Astrocyte of the spinal cord (primary cell): ENCODE results near the gene SIAH3.

Experiments used
- DNase-seq: peaks from one replicate; pipeline ENCODE4 v3.0.0; 2011; ENCODE audit warnings: low read depth, low spot score
- H3K4me3 ChIP-seq: 2 replicates; pipeline ENCODE4 v1.5.1; 2011; ENCODE audit warnings: low read depth, mild to moderate bottlenecking, low read length, moderate library complexity
- in situ Hi-C: cut with HindIII; loops from 2 replicates; pipeline ENCODE4 v1.10.0; 2017; ENCODE audit warnings: low sequenced_read_pairs
- TF ChIP-seq, protein P1 (sequence below): IDR thresholded peaks from 2 replicates; pipeline ENCODE4 v1.5.1; 2012; ENCODE audit warnings: low read depth, mild to moderate bottlenecking, low read length, inconsistent platforms

The SIAH3 gene

DNA sequence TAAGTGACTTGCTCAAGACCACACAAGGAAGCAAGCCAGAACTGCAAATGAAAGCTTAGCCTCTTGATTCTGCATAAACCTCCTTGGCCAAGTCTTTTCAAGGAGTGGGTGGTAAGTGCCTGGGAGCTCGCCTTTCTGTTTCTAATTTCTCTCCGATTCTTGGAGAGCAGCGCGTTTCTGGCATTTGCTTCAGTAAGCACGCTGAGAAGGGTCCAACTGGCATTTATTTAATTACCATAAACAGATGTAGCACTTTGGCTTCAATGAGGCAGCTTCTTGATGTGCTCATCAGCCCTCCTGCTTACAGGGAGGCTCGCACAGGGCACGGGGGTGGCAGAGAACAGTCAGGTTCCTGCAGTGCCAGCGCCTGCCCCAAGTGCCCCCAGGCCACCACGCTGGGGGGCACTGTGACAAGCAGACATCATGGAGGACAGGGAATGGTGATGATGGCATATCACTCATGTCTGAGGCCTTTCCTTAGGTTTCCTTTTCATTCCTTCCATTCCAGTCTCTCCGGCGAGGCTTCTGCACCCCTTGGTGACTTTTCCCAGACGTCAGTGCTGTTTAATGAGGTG lies 13.3 kb downstream of the SIAH3 start:
- in situ Hi-C loops = no loop called here
- TF ChIP-seq, protein P1, sequence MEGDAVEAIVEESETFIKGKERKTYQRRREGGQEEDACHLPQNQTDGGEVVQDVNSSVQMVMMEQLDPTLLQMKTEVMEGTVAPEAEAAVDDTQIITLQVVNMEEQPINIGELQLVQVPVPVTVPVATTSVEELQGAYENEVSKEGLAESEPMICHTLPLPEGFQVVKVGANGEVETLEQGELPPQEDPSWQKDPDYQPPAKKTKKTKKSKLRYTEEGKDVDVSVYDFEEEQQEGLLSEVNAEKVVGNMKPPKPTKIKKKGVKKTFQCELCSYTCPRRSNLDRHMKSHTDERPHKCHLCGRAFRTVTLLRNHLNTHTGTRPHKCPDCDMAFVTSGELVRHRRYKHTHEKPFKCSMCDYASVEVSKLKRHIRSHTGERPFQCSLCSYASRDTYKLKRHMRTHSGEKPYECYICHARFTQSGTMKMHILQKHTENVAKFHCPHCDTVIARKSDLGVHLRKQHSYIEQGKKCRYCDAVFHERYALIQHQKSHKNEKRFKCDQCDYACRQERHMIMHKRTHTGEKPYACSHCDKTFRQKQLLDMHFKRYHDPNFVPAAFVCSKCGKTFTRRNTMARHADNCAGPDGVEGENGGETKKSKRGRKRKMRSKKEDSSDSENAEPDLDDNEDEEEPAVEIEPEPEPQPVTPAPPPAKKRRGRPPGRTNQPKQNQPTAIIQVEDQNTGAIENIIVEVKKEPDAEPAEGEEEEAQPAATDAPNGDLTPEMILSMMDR = no peak
- DNase-seq = no peak
- no peak overlapping the region for H3K4me3 ChIP-seq

DNA sequence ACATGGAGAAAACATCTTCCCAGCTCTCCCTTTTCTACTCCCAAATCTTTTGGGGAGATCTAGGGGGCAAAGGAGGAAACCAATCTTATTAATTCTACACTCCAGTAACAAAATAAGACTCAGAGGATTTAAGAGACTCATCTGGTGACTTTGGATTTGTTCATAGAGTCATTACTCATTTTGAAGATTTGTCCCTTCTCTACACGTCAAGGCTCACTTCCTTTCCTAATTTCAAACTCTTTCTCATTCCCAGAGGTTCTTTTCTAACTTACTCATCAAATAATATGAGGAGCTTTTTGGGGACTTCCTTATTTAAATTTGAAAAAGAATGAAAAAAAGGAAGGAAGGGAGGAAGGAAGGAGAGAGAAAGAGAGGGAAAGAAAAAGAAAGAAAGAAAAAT lies 14.4 kb downstream of the SIAH3 start:
- no peak overlapping the region for H3K4me3 ChIP-seq
- DNase-seq = no peak
- in situ Hi-C loops = no loop called here
- TF ChIP-seq, protein P1 = no peak

- TF ChIP-seq, protein P1 = no peak
- in situ Hi-C loops = no loop called here
- DNase-seq = no peak
- no peak overlapping the region for H3K4me3 ChIP-seq
These were observed 17.1 kb downstream of the SIAH3 start for GRCh38 chr13:45834411-45834994.

GRCh38 chr13:45833663-45834375 lies 17.7 kb downstream of the SIAH3 start:
- TF ChIP-seq, protein P1 = no peak
- in situ Hi-C loops = no loop called here
- H3K4me3 ChIP-seq = no peak overlapping the region
- peak; percentile 61 for DNase-seq

GRCh38 chr13:45833242-45833641 lies 18.3 kb downstream of the SIAH3 start:
- TF ChIP-seq, protein P1 = no peak
- no peak overlapping the region for H3K4me3 ChIP-seq
- no peak for DNase-seq
- in situ Hi-C loops = no loop called here

DNA sequence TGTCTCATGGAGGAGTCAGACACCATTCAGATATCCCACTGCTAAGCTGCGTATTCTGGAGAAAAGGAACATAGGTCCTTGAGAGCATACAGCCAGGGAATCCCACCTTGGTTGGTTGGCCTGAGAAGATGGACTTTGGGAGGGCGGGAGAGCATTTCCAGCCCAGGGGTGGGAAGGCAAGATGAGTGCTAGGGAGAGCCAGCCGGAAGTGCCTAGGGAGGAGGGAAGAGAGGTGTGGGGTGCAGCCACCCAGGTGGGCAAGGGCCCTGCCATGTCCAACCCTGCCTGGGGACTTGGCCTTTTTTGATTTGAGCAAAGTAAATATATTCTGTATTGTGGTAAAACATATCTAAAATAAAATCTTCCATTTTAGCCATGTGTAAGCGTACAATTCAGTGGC lies 19.7 kb downstream of the SIAH3 start:
- H3K4me3 ChIP-seq = no peak overlapping the region
- in situ Hi-C loops = no loop called here
- TF ChIP-seq, protein P1 = no peak
- DNase-seq = no peak
